ENCODE measurements around the gene SEC11C. TPM values are rescaled to one million over a fixed set of nuclear protein-coding genes. Genes with fewer than 3 reads are reported as not detected.

SEC11C gene
- polyA plus RNA-seq, 1 of the 3 experiments (the other 2 are of a cell fraction) = 21.7 TPM

DNA sequence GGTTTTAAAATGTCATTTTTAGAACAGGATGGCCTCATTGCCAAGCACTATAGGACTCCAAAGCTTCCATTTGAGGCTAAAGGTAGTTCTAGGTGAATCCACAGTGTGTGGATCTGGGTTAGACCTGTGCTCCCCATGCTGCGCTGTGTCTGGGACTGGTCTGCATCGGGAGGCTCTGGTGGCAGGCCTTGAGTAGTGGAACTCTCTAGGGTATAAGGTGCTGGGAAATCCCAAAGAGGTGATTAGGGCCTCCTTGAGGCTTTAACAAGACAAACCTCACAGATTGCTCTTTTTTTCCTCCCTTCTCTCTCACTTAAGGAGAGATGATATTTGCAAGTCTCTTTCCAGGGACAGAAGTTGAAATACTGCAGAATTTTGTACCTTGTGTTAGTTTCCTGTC lies 9.3 kb downstream of the SEC11C start:
- Histone ChIP-seq H3K9me3 (no peaks in the 10 kb centered on the region), H3F3A (replicated peaks; ENCODE audit: insufficient read depth) (no peaks in the 10 kb centered on the region), H3K4me1 (ENCODE audit: control insufficient read depth in 1 of 2, insufficient read depth in 2 of 2, low read depth in 1 of 2, low read length in 1 of 2) (peaks cover 0 to under 1% of the 10 kb centered on the region in 2 experiments; a peak in 1 of 4 replicates), H4K20me1 (ENCODE audit: insufficient read depth) (no peaks in the 10 kb centered on the region), H3K9ac (no peak overlapping the region), H3K27me3 (ENCODE audit: insufficient read depth) (no peaks in the 10 kb centered on the region), H3K79me2 (ENCODE audit: insufficient read depth) (peaks cover 6% of the 10 kb centered on the region; the same call in 1 of the 2 replicates), H3K27ac (ENCODE audit: low read depth in 2 of 2, low read length in 1 of 2) (no peak overlapping the region), H3K9me2 (no peaks in the 10 kb centered on the region), H3K4me3 (ENCODE audit: low read depth in 2 of 2, low read length in 1 of 2) (no peak overlapping the region), H3K4me2 (no peak overlapping the region), H3K36me3 (replicated peaks in 1 of 2; ENCODE audit: control insufficient read depth in 1 of 2, insufficient read depth in 2 of 2, low read length in 1 of 2) (peaks cover 0 to 23% of the 10 kb centered on the region in 2 experiments), H2AFZ (ENCODE audit: low read depth) (no peak overlapping the region)
- CTCF ChIA-PET = no interaction called here
- POLR2A ChIA-PET = no interaction called here
- 96% methylated on average over 2 of the region's 2 CpGs for WGBS (ENCODE audit: low lambda C conversion rate)
- TF ChIP-seq RXRA (IDR thresholded peaks at IDR 0.05; ENCODE audit: borderline replicate concordance, low read depth) = no peak
- TF ChIP-seq FOXJ3 (CRISPR knock-in tag; IDR thresholded peaks at IDR 0.05) = no peak
- TF ChIP-seq, protein P1, sequence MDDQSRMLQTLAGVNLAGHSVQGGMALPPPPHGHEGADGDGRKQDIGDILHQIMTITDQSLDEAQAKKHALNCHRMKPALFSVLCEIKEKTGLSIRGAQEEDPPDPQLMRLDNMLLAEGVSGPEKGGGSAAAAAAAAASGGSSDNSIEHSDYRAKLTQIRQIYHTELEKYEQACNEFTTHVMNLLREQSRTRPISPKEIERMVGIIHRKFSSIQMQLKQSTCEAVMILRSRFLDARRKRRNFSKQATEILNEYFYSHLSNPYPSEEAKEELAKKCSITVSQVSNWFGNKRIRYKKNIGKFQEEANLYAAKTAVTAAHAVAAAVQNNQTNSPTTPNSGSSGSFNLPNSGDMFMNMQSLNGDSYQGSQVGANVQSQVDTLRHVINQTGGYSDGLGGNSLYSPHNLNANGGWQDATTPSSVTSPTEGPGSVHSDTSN (IDR thresholded peaks at IDR 0.05) = no peak
- DNase-seq = no peak

DNA sequence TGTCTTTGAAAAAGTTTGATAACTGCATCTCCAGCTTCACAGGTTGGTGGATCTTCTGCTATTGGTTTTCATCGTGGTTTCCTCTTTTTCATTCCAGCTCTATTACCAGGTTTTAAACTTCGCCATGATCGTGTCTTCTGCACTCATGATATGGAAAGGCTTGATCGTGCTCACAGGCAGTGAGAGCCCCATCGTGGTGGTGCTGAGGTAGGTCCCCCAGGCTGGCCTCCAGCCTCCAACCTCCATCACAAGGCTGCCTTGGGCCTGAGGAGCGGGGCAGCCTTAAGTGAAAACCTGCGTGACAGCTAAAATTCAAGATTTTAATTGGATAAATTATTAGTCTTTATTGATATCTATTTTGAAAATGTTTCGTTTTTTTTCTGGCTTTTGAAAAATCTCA lies 9.7 kb downstream of the SEC11C start:
- Histone ChIP-seq H3K27me3 (ENCODE audit: insufficient read depth) (no peaks in the 10 kb centered on the region), H3K9ac (no peak overlapping the region), H2AFZ (ENCODE audit: low read depth) (no peak overlapping the region), H4K20me1 (ENCODE audit: insufficient read depth) (no peaks in the 10 kb centered on the region), H3K27ac (ENCODE audit: low read depth in 2 of 2, low read length in 1 of 2) (no peak overlapping the region), H3F3A (replicated peaks; ENCODE audit: insufficient read depth) (no peaks in the 10 kb centered on the region), H3K4me3 (ENCODE audit: low read depth in 2 of 2, low read length in 1 of 2) (no peak overlapping the region), H3K79me2 (ENCODE audit: insufficient read depth) (peaks cover 6% of the 10 kb centered on the region; the same call in 1 of the 2 replicates), H3K4me1 (ENCODE audit: control insufficient read depth in 1 of 2, insufficient read depth in 2 of 2, low read depth in 1 of 2, low read length in 1 of 2) (no peaks in the 10 kb centered on the region; a peak in 1 of 4 replicates), H3K36me3 (replicated peaks in 1 of 2; ENCODE audit: control insufficient read depth in 1 of 2, insufficient read depth in 2 of 2, low read length in 1 of 2) (peaks cover 0 to 23% of the 10 kb centered on the region in 2 experiments), H3K4me2 (no peak overlapping the region), H3K9me3 (no peaks in the 10 kb centered on the region), H3K9me2 (no peaks in the 10 kb centered on the region)
- 88% methylated on average over 8 of the region's 8 CpGs for WGBS (ENCODE audit: low lambda C conversion rate)
- DNase-seq = no peak
- ChIA-PET POLR2A (no interaction called here), CTCF (no interaction called here)
- TF ChIP-seq, protein P1 (IDR thresholded peaks at IDR 0.05) = no peak
- TF ChIP-seq TAF1 (IDR thresholded peaks at IDR 0.05; ENCODE audit: borderline replicate concordance, low read depth, low read length) (no peak), CHD2 (IDR thresholded peaks at IDR 0.05; ENCODE audit: low read length, partially characterized antibody) (no peak)
- TF ChIP-seq, protein P2, sequence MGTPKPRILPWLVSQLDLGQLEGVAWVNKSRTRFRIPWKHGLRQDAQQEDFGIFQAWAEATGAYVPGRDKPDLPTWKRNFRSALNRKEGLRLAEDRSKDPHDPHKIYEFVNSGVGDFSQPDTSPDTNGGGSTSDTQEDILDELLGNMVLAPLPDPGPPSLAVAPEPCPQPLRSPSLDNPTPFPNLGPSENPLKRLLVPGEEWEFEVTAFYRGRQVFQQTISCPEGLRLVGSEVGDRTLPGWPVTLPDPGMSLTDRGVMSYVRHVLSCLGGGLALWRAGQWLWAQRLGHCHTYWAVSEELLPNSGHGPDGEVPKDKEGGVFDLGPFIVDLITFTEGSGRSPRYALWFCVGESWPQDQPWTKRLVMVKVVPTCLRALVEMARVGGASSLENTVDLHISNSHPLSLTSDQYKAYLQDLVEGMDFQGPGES (IDR thresholded peaks at IDR 0.05; ENCODE audit: low read depth, low read length) = no peak

DNA sequence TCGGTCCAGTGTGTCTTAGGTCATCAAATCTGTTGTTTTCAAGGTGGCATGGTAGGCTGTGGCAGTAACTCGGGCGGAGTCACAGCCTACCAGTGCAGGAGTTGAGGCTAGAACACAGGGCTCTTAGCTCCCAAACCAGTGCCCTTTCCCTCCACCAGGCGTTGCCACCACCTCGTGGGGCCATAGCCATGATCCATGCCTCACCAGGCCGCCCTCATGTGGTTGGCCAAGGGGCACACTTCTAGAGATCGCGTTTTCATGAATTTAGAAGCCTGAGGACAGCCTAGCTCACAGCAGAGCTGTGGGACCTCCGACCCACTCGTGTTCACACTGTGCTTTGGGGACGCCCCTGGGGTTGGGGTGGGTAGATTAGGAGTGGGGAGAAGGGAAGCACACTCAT lies 10.6 kb downstream of the SEC11C start:
- no peaks in the 10 kb centered on the region for H3F3A ChIP-seq (replicated peaks; ENCODE audit: insufficient read depth)
- H3K36me3 ChIP-seq (replicated peaks in 1 of 2; ENCODE audit: control insufficient read depth in 1 of 2, insufficient read depth in 2 of 2, low read length in 1 of 2) = peaks cover 0 to 23% of the 10 kb centered on the region in 2 experiments
- H3K27ac ChIP-seq (ENCODE audit: low read depth in 2 of 2, low read length in 1 of 2) = no peak overlapping the region
- WGBS (ENCODE audit: low lambda C conversion rate) = 89% methylated on average over 9 of the region's 11 CpGs
- no peak overlapping the region for H3K9ac ChIP-seq
- no peaks in the 10 kb centered on the region for H3K9me2 ChIP-seq
- peaks cover 1% of the 10 kb centered on the region; the same call in 1 of the 2 replicates for H3K79me2 ChIP-seq (ENCODE audit: insufficient read depth)
- H2AFZ ChIP-seq (ENCODE audit: low read depth) = no peak overlapping the region
- CTCF ChIA-PET = no interaction called here
- no peak overlapping the region for H3K4me3 ChIP-seq (ENCODE audit: low read depth in 2 of 2, low read length in 1 of 2)
- no peaks in the 10 kb centered on the region for H3K27me3 ChIP-seq (ENCODE audit: insufficient read depth)
- no peak for DNase-seq
- no peaks in the 10 kb centered on the region for H4K20me1 ChIP-seq (ENCODE audit: insufficient read depth)
- POLR2A ChIA-PET = no interaction called here
- H3K4me1 ChIP-seq (ENCODE audit: control insufficient read depth in 1 of 2, insufficient read depth in 2 of 2, low read depth in 1 of 2, low read length in 1 of 2) = no peaks in the 10 kb centered on the region; a peak in 1 of 4 replicates
- no peak overlapping the region for H3K4me2 ChIP-seq
- TF ChIP-seq, protein P3, sequence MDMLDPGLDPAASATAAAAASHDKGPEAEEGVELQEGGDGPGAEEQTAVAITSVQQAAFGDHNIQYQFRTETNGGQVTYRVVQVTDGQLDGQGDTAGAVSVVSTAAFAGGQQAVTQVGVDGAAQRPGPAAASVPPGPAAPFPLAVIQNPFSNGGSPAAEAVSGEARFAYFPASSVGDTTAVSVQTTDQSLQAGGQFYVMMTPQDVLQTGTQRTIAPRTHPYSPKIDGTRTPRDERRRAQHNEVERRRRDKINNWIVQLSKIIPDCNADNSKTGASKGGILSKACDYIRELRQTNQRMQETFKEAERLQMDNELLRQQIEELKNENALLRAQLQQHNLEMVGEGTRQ (IDR thresholded peaks at IDR 0.05; ENCODE audit: borderline replicate concordance, low read depth, low read length) = no peak
- no peak for TF ChIP-seq EZH2phosphoT487 (IDR thresholded peaks at IDR 0.05; ENCODE audit: borderline replicate concordance, low read depth)
- no peak for TF ChIP-seq YY1 (IDR thresholded peaks at IDR 0.05; ENCODE audit: low read depth)
- TF ChIP-seq, protein P4, sequence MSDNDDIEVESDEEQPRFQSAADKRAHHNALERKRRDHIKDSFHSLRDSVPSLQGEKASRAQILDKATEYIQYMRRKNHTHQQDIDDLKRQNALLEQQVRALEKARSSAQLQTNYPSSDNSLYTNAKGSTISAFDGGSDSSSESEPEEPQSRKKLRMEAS (IDR thresholded peaks at IDR 0.05; ENCODE audit: low read depth) = no peak
- TF ChIP-seq, protein P2 (IDR thresholded peaks at IDR 0.05; ENCODE audit: low read depth, low read length) = no peak
- no peak for TF ChIP-seq RAD21 (IDR thresholded peaks at IDR 0.05; ENCODE audit: low read length)
- TF ChIP-seq TCF12 (IDR thresholded peaks at IDR 0.05) = no peak
- H3K9me3 ChIP-seq = no peaks in the 10 kb centered on the region

Data from SK-N-SH (cell line).